ENCODE measurements around the gene TTN. TPM values are rescaled to one million over a fixed set of nuclear protein-coding genes. Genes with fewer than 3 reads are reported as not detected.
A peak's percentile ranks its signal among the peaks of the same experiment; 100 is the strongest.

Gene TTN
- total and polyA plus RNA-seq, 8 donors = 0.96 to 13.8 (median 8.3) TPM

GRCh38 chr2:178756343-178756742 is 50.9 kb downstream of the TTN start:
- Histone ChIP-seq H3K36me3 (no peaks in the 10 kb centered on the region), H3K4me3 (no peak overlapping the region), H3K9me3 (no peaks in the 10 kb centered on the region), H3K27me3 (no peaks in the 10 kb centered on the region), H3K4me1 (no peaks in the 10 kb centered on the region), H3K27ac (no peak overlapping the region)
- FAIRE-seq (no peak), DNase-seq (no peak), ATAC-seq (no peak)
- 88% methylated on average over 7 of the region's 7 CpGs for WGBS, 2 donors
- no peak for TF ChIP-seq CTCF (IDR thresholded peaks at IDR 0.05)
- intact Hi-C loops (cut with DNase I) = no loop called here

- intact Hi-C loops (cut with DNase I) = no loop called here
- H3K9me3 ChIP-seq = no peaks in the 10 kb centered on the region
- H3K27me3 ChIP-seq = no peaks in the 10 kb centered on the region
- FAIRE-seq (no peak), ATAC-seq (no peak), DNase-seq (no peak)
- no peak overlapping the region for H3K27ac ChIP-seq
- no peak overlapping the region for H3K4me3 ChIP-seq
- no peaks in the 10 kb centered on the region for H3K36me3 ChIP-seq
- no peak for TF ChIP-seq CTCF (IDR thresholded peaks at IDR 0.05)
- H3K4me1 ChIP-seq = no peaks in the 10 kb centered on the region
Measured at GRCh38 chr2:178747767-178748166, 59.5 kb downstream of the TTN start.

- FAIRE-seq = no peak
- no peak for TF ChIP-seq CTCF (IDR thresholded peaks at IDR 0.05)
- Histone ChIP-seq H3K4me1 (no peaks in the 10 kb centered on the region), H3K9me3 (no peaks in the 10 kb centered on the region), H3K4me3 (no peak overlapping the region), H3K27ac (no peak overlapping the region), H3K27me3 (no peaks in the 10 kb centered on the region), H3K36me3 (no peaks in the 10 kb centered on the region)
- DNase-seq = no peak
- 49 to 73% methylated on average over 4 of the region's 4 CpGs for WGBS, 2 donors
- intact Hi-C loops (cut with DNase I) = no loop called here
- peak; percentile 20 to 73 (median 41) for ATAC-seq
Measured at GRCh38 chr2:178734518-178734917, 72.7 kb downstream of the TTN start.

GRCh38 chr2:178733975-178734374 is 73.2 kb downstream of the TTN start:
- intact Hi-C loops (cut with DNase I) = no loop called here
- H3K27me3 ChIP-seq = no peaks in the 10 kb centered on the region
- FAIRE-seq (no peak), ATAC-seq (peak; percentile 32 to 84 (median 80)), DNase-seq (no peak)
- H3K4me1 ChIP-seq = no peaks in the 10 kb centered on the region
- no peaks in the 10 kb centered on the region for H3K36me3 ChIP-seq
- H3K27ac ChIP-seq = no peak overlapping the region
- TF ChIP-seq CTCF (IDR thresholded peaks at IDR 0.05) = no peak
- WGBS, 2 donors = 32 to 51% methylated on average over 2 of the region's 2 CpGs
- no peaks in the 10 kb centered on the region for H3K9me3 ChIP-seq
- no peak overlapping the region for H3K4me3 ChIP-seq

GRCh38 chr2:178732913-178733312 is 74.3 kb downstream of the TTN start:
- no peak for TF ChIP-seq CTCF (IDR thresholded peaks at IDR 0.05)
- ATAC-seq (no peak), DNase-seq (no peak), FAIRE-seq (no peak)
- 96 to 99% methylated on average over 3 of the region's 3 CpGs for WGBS, 2 donors
- Histone ChIP-seq H3K36me3 (no peaks in the 10 kb centered on the region), H3K4me3 (no peak overlapping the region), H3K4me1 (no peaks in the 10 kb centered on the region), H3K27ac (no peak overlapping the region), H3K27me3 (no peaks in the 10 kb centered on the region), H3K9me3 (no peaks in the 10 kb centered on the region)
- intact Hi-C loops (cut with DNase I) = no loop called here
